Uterus (tissue), 4 donors: ENCODE measurements around the gene CCDC93. TPM values are rescaled to one million over a fixed set of nuclear protein-coding genes. Genes with fewer than 3 reads are reported as not detected.

Source experiments
- DNase-seq, 2 donors: peaks; one replicate each; pipeline ENCODE4 v3.0.0-alpha.2; 2019 to 2020
- H3K27ac ChIP-seq, 2 donors: fragments of 200-600 bp; sonication (generic); 1 replicate in 1 of 2; 2 replicates in 1 of 2; pipeline ENCODE4 v1.5.1; 2016 to 2018
- H3K27me3 ChIP-seq, 2 donors: fragments of 200-600 bp; sonication (generic); one replicate each; pipeline ENCODE4 v1.5.1; 2018 to 2019; ENCODE audit warnings: control low read depth in 1 of 2
- H3K36me3 ChIP-seq, 2 donors: fragments of 200-600 bp; sonication (generic); one replicate each; pipeline ENCODE4 v1.5.1; 2019; ENCODE audit warnings: control low read depth in 1 of 2
- H3K4me1 ChIP-seq, 2 donors: fragments of 200-600 bp; sonication (generic); one replicate each; pipeline ENCODE4 v1.5.1; 2018 to 2019; ENCODE audit warnings: control low read depth in 1 of 2
- H3K4me3 ChIP-seq, 2 donors: fragments of 200-600 bp; sonication (generic); 1 replicate in 1 of 2; 2 replicates in 1 of 2; pipeline ENCODE4 v1.5.1; 2018 to 2019; ENCODE audit warnings: mild to moderate bottlenecking in 1 of 2
- H3K9me3 ChIP-seq, 2 donors: fragments of 200-600 bp; sonication (generic); one replicate each; pipeline ENCODE4 v1.5.1; 2019; ENCODE audit warnings: control low read depth in 1 of 2
- CTCF ChIP-seq, 4 experiments: fragments of 200-600 bp in 2 of 4; fragments of 450-650 bp in 2 of 4; sonication (generic) in 2 of 4; IDR thresholded peaks; one replicate each; pipeline ENCODE4 v1.5.1; 2016 to 2019; ENCODE audit warnings: antibody characterized with exemption in 4 of 4, mild to moderate bottlenecking in 2 of 4, moderate library complexity in 1 of 4
- POLR2A ChIP-seq, 2 donors: fragments of 450-650 bp; IDR thresholded peaks; one replicate each; pipeline ENCODE4 v1.6.1; 2016; ENCODE audit warnings: antibody characterized with exemption in 2 of 2, mild to moderate bottlenecking in 1 of 2, moderate library complexity in 1 of 2
- intact Hi-C: fragments of 100-400 bp; cut with DNase I; formaldehyde crosslinking; loops from one replicate; pipeline ENCODE4 v1.15.1; 2023; ENCODE audit warnings: low total_unique reads
- total RNA-seq, 4 donors: library from RNA; depleted of rRNA in 3 of 4; stranded (reverse); fragments of >200 nt in 3 of 4; gene quantifications; one replicate each; pipeline versions ENCODE4 v1.1.0 to v1.2.4, GENCODE V29; 2014 to 2023
- donor health status: DM: yes; HTN: yes; CAD: no.

The CCDC93 gene
- total RNA-seq, 4 donors from 2014 or later, result 6.5 to 45.5 (median 32.7) TPM

- Histone ChIP-seq H3K4me1 (no peaks in the 10 kb centered on the region), H3K27me3 (no peaks in the 10 kb centered on the region), H3K27ac (peak overlapping the region in 1 of 2 donors; percentile 53), H3K9me3 (no peaks in the 10 kb centered on the region), H3K36me3 (no peaks in the 10 kb centered on the region), H3K4me3 (no peak overlapping the region)
- no peak for DNase-seq
- TF ChIP-seq CTCF (IDR thresholded peaks at IDR 0.05), result no peak
- no peak for TF ChIP-seq POLR2A (IDR thresholded peaks at IDR 0.05)
- intact Hi-C loops, result no loop called here
These were observed 33.8 kb downstream of the CCDC93 start for GRCh38 chr2:117979911-117980701.

GRCh38 chr2:117977696-117978095 lies 36.2 kb downstream of the CCDC93 start:
- Histone ChIP-seq H3K27me3 (no peaks in the 10 kb centered on the region), H3K4me1 (no peaks in the 10 kb centered on the region), H3K36me3 (no peaks in the 10 kb centered on the region), H3K4me3 (no peak overlapping the region), H3K9me3 (no peaks in the 10 kb centered on the region), H3K27ac (no peak overlapping the region)
- TF ChIP-seq CTCF (IDR thresholded peaks at IDR 0.05), result no peak
- no peak for TF ChIP-seq POLR2A (IDR thresholded peaks at IDR 0.05)
- intact Hi-C loops, result no loop called here
- DNase-seq, result no peak

- DNase-seq, result no peak
- H3K36me3 ChIP-seq, result no peaks in the 10 kb centered on the region
These were observed 37.3 kb downstream of the CCDC93 start for GRCh38 chr2:117976581-117976980.

GRCh38 chr2:117973498-117974082 lies 40.3 kb downstream of the CCDC93 start:
- no peak for DNase-seq
- H3K27me3 ChIP-seq, result no peaks in the 10 kb centered on the region
- no peaks in the 10 kb centered on the region for H3K36me3 ChIP-seq
- H3K9me3 ChIP-seq, result no peaks in the 10 kb centered on the region
- H3K4me3 ChIP-seq, result no peak overlapping the region
- intact Hi-C loops, result no loop called here
- no peaks in the 10 kb centered on the region for H3K4me1 ChIP-seq
- TF ChIP-seq POLR2A (IDR thresholded peaks at IDR 0.05) (no peak), CTCF (IDR thresholded peaks at IDR 0.05) (no peak)
- H3K27ac ChIP-seq, result no peak overlapping the region

More at GRCh38 chr2:117976581-117976980, 37.3 kb downstream of the CCDC93 start:
- Histone ChIP-seq H3K27ac (no peak overlapping the region), H3K27me3 (no peaks in the 10 kb centered on the region), H3K9me3 (no peaks in the 10 kb centered on the region), H3K4me1 (no peaks in the 10 kb centered on the region), H3K4me3 (no peak overlapping the region)
- TF ChIP-seq POLR2A (IDR thresholded peaks at IDR 0.05) (no peak), CTCF (IDR thresholded peaks at IDR 0.05) (no peak)
- intact Hi-C loops, result no loop called here

- Histone ChIP-seq H3K4me3 (no peak overlapping the region), H3K27me3 (no peaks in the 10 kb centered on the region), H3K9me3 (no peaks in the 10 kb centered on the region), H3K4me1 (no peaks in the 10 kb centered on the region), H3K27ac (no peak overlapping the region), H3K36me3 (no peaks in the 10 kb centered on the region)
- DNase-seq, result no peak
- intact Hi-C loops, result no loop called here
- TF ChIP-seq POLR2A (IDR thresholded peaks at IDR 0.05) (no peak), CTCF (IDR thresholded peaks at IDR 0.05) (no peak)
These were observed 41.3 kb downstream of the CCDC93 start for GRCh38 chr2:117972476-117973123.
